Mucosa of stomach (tissue), 1 donor: ENCODE results near the gene C16orf86.

ENCODE experiments used
- H3K27me3 ChIP-seq: one replicate; pipeline ENCODE4 v1.7.0; 2013; ENCODE audit warnings: mild to moderate bottlenecking, low read length; ENCODE audit not compliant: control insufficient read depth, insufficient read depth
- H3K36me3 ChIP-seq: one replicate; pipeline ENCODE4 v1.7.0; 2013; ENCODE audit warnings: low read length; ENCODE audit not compliant: control insufficient read depth, insufficient read depth
- H3K4me1 ChIP-seq: one replicate; pipeline ENCODE4 v1.7.0; 2013; ENCODE audit warnings: mild to moderate bottlenecking, low read length; ENCODE audit not compliant: control insufficient read depth, insufficient read depth
- H3K4me3 ChIP-seq: one replicate; pipeline ENCODE4 v1.7.0; 2013; ENCODE audit warnings: low read length
- H3K9ac ChIP-seq: one replicate; pipeline ENCODE4 v1.7.0; 2013; ENCODE audit warnings: mild to moderate bottlenecking, low read length, moderate library complexity
- H3K9me3 ChIP-seq: one replicate; pipeline ENCODE4 v1.7.0; 2013; ENCODE audit warnings: mild to moderate bottlenecking, low read length, moderate library complexity; ENCODE audit not compliant: control insufficient read depth
- donor health status: Pancreatic carcinoma.

The C16orf86 gene

GRCh38 chr16:67708368-67708771 is 41.8 kb downstream of the C16orf86 start:
- no peak overlapping the region for H3K9ac ChIP-seq
- no peak overlapping the region for H3K4me3 ChIP-seq
- no peaks in the 10 kb centered on the region for H3K9me3 ChIP-seq
- H3K27me3 ChIP-seq, result no peaks in the 10 kb centered on the region
- peaks cover 5% of the 10 kb centered on the region for H3K4me1 ChIP-seq
- H3K36me3 ChIP-seq, result no peaks in the 10 kb centered on the region

- H3K4me1 ChIP-seq, result peaks cover 9% of the 10 kb centered on the region
- no peaks in the 10 kb centered on the region for H3K36me3 ChIP-seq
- no peak overlapping the region for H3K4me3 ChIP-seq
- H3K9ac ChIP-seq, result no peak overlapping the region
- no peaks in the 10 kb centered on the region for H3K27me3 ChIP-seq
- no peaks in the 10 kb centered on the region for H3K9me3 ChIP-seq
Measured at GRCh38 chr16:67709050-67709449, 42.4 kb downstream of the C16orf86 start.

DNA sequence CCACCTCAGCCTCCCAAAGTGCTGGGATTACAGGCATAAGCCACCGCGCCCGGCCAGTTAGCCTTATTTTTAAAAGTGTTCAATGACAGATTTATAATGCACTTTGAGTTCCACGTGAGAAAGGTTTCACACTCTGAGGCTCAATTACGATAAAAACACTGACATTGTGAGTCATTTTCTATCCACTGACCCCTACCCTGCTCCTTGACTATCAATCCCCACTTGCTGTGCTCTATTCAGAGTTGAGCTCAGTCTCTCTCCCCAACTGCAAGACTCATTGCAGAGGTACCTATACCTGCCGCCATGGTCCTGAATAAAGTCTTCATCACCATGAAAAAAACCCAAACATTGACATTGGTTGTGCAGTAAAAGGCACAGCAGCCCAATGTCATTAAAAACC is 44.0 kb downstream of the C16orf86 start:
- no peak overlapping the region for H3K9ac ChIP-seq
- no peaks in the 10 kb centered on the region for H3K9me3 ChIP-seq
- no peaks in the 10 kb centered on the region for H3K36me3 ChIP-seq
- H3K4me3 ChIP-seq, result no peak overlapping the region
- peaks cover 18% of the 10 kb centered on the region for H3K4me1 ChIP-seq
- H3K27me3 ChIP-seq, result no peaks in the 10 kb centered on the region

GRCh38 chr16:67713647-67714273 is 47.1 kb downstream of the C16orf86 start:
- H3K9me3 ChIP-seq, result no peaks in the 10 kb centered on the region
- no peak overlapping the region for H3K4me3 ChIP-seq
- no peaks in the 10 kb centered on the region for H3K27me3 ChIP-seq
- no peaks in the 10 kb centered on the region for H3K36me3 ChIP-seq
- H3K9ac ChIP-seq, result no peak overlapping the region
- peaks cover 36% of the 10 kb centered on the region for H3K4me1 ChIP-seq

DNA sequence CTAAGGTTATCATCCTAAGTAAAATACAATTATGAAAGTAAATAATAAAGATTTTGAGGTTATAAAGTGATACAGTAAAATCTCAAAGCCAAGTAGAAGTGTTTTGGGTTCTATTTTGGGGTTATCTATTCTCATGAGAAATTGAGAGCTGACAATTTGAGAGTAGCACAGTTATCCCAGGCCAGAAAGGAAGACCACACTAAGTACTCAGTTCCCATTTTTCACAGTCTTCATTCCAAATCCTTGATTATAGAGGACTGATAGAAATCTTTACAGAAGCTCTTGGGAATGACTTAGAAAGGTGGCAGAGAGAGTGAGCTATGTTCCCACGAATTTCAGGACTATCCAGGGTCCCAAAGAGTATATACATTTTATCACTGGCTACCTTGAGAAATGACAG is 47.9 kb downstream of the C16orf86 start:
- Histone ChIP-seq H3K9me3 (no peaks in the 10 kb centered on the region), H3K36me3 (no peaks in the 10 kb centered on the region), H3K4me1 (peaks cover 34% of the 10 kb centered on the region), H3K4me3 (no peak overlapping the region), H3K27me3 (no peaks in the 10 kb centered on the region), H3K9ac (no peak overlapping the region)

GRCh38 chr16:67716097-67716496 is 49.5 kb downstream of the C16orf86 start:
- Histone ChIP-seq H3K4me1 (peaks cover 36% of the 10 kb centered on the region), H3K36me3 (no peaks in the 10 kb centered on the region), H3K4me3 (no peak overlapping the region), H3K9me3 (no peaks in the 10 kb centered on the region), H3K9ac (no peak overlapping the region), H3K27me3 (no peaks in the 10 kb centered on the region)
